HL-60 (cell line): ENCODE data around the gene RNFT1.
"Not testable (repeated sequence)": the region's sequence is repeated elsewhere in the genome, so short reads cannot be mapped to it uniquely, and the experiment has no call there.

Experiments
- POLR2AphosphoS5 ChIP-seq: IDR thresholded peaks from 2 replicates; pipeline ENCODE4 v1.6.1; 2012; ENCODE audit warnings: low read depth
- TF ChIP-seq, protein P1 (sequence below): IDR thresholded peaks from one replicate; pipeline ENCODE4 v1.5.1; 2011; ENCODE audit warnings: low read length, control low read depth, inconsistent platforms; ENCODE audit not compliant: insufficient read depth
- TF ChIP-seq, protein P2 (sequence below): IDR thresholded peaks from 2 replicates; pipeline ENCODE4 v1.6.1; 2012; ENCODE audit warnings: low read depth; ENCODE audit not compliant: insufficient replicate concordance

DNA sequence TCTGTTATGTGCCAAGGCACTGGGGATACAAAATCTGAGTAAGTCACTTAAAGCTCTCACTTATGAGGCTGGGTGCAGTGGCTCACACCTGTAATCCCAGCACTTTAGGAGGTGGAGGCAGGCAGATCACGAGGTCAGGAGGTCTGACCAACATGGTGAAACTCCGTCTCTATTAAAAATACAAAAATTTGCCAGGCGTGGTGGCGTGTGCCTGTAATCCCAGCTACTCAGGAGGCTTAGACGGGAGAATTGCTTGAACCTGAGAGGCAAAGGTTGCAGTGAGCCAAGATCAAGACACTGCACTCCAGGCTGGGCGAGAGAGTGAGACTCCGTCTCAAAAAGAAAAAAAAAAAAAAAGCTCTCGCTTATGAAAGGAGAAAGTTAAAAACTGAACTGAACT is 5.0 kb downstream of the RNFT1 start:
- TF ChIP-seq, protein P1, sequence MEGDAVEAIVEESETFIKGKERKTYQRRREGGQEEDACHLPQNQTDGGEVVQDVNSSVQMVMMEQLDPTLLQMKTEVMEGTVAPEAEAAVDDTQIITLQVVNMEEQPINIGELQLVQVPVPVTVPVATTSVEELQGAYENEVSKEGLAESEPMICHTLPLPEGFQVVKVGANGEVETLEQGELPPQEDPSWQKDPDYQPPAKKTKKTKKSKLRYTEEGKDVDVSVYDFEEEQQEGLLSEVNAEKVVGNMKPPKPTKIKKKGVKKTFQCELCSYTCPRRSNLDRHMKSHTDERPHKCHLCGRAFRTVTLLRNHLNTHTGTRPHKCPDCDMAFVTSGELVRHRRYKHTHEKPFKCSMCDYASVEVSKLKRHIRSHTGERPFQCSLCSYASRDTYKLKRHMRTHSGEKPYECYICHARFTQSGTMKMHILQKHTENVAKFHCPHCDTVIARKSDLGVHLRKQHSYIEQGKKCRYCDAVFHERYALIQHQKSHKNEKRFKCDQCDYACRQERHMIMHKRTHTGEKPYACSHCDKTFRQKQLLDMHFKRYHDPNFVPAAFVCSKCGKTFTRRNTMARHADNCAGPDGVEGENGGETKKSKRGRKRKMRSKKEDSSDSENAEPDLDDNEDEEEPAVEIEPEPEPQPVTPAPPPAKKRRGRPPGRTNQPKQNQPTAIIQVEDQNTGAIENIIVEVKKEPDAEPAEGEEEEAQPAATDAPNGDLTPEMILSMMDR, result not testable (repeated sequence)
- not testable (repeated sequence) for TF ChIP-seq POLR2AphosphoS5
- TF ChIP-seq, protein P2, sequence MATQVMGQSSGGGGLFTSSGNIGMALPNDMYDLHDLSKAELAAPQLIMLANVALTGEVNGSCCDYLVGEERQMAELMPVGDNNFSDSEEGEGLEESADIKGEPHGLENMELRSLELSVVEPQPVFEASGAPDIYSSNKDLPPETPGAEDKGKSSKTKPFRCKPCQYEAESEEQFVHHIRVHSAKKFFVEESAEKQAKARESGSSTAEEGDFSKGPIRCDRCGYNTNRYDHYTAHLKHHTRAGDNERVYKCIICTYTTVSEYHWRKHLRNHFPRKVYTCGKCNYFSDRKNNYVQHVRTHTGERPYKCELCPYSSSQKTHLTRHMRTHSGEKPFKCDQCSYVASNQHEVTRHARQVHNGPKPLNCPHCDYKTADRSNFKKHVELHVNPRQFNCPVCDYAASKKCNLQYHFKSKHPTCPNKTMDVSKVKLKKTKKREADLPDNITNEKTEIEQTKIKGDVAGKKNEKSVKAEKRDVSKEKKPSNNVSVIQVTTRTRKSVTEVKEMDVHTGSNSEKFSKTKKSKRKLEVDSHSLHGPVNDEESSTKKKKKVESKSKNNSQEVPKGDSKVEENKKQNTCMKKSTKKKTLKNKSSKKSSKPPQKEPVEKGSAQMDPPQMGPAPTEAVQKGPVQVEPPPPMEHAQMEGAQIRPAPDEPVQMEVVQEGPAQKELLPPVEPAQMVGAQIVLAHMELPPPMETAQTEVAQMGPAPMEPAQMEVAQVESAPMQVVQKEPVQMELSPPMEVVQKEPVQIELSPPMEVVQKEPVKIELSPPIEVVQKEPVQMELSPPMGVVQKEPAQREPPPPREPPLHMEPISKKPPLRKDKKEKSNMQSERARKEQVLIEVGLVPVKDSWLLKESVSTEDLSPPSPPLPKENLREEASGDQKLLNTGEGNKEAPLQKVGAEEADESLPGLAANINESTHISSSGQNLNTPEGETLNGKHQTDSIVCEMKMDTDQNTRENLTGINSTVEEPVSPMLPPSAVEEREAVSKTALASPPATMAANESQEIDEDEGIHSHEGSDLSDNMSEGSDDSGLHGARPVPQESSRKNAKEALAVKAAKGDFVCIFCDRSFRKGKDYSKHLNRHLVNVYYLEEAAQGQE, result not testable (repeated sequence)
